Left ventricle myocardium inferior (tissue), 1 donor: ENCODE results near the gene MIB1. TPM values are rescaled to one million over a fixed set of nuclear protein-coding genes. Genes with fewer than 3 reads are reported as not detected.

Experiments
- DNase-seq: peaks from one replicate; pipeline ENCODE4 v3.0.0-alpha.2; 2020
- H3K27ac ChIP-seq: fragments of 200-600 bp; replicated peaks from 2 replicates; pipeline ENCODE4 v1.8.0; 2021
- H3K27me3 ChIP-seq: fragments of 200-600 bp; 2 replicates; pipeline ENCODE4 v1.8.0; 2021; ENCODE audit warnings: low read depth
- H3K36me3 ChIP-seq: fragments of 200-600 bp; 2 replicates; pipeline ENCODE4 v1.8.0; 2021
- H3K4me1 ChIP-seq: fragments of 200-600 bp; 2 replicates; pipeline ENCODE4 v1.8.0; 2021
- H3K4me3 ChIP-seq: fragments of 200-600 bp; 2 replicates; pipeline ENCODE4 v1.8.0; 2021; ENCODE audit warnings: mild to moderate bottlenecking, moderate library complexity
- H3K9me3 ChIP-seq: fragments of 200-600 bp; replicated peaks from 2 replicates; pipeline ENCODE4 v1.8.0; 2021
- intact Hi-C: fragments of 100-400 bp; cut with micrococcal nuclease; formaldehyde crosslinking; loops from one replicate; pipeline ENCODE4 v1.11.0; 2022
- total RNA-seq: library from RNA; stranded (reverse); fragmentation: NEBNext Ultra II Directional; extraction: Animal tissue kit (Norgen Biotek cat#: 25700); gene quantifications from one replicate; pipeline ENCODE4 v1.2.1, GENCODE V29; 2021
- TF ChIP-seq, protein P1 (sequence below): fragments of 200-600 bp; IDR thresholded peaks from 2 replicates; pipeline ENCODE4 v1.8.0; 2021; ENCODE audit warnings: antibody characterized with exemption, mild to moderate bottlenecking, borderline replicate concordance
- donor health status: DM: no; HTN: yes; CAD: no; lungs with severe emphysema.

Gene MIB1
- total RNA-seq, 1 donor from 2014 or later = 19.5 TPM

DNA sequence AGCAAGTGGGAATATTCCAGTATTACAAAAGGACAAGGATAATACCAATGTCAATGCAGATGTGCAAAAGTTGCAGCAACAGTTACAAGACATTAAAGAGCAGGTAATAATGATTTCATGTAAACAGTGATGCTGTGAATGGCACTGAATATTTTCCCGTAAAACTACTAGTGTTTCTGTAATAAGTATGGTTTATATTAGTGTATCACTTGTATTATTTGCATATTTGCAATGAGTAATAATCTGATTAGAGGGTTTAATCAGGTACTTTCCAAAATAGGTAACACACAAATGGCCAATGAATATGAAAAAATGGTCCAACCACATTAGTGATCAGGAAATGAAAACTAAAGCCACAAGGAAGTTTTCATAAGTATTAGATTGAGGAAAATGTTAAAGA is 118.0 kb downstream of the MIB1 start:
- TF ChIP-seq, protein P1, sequence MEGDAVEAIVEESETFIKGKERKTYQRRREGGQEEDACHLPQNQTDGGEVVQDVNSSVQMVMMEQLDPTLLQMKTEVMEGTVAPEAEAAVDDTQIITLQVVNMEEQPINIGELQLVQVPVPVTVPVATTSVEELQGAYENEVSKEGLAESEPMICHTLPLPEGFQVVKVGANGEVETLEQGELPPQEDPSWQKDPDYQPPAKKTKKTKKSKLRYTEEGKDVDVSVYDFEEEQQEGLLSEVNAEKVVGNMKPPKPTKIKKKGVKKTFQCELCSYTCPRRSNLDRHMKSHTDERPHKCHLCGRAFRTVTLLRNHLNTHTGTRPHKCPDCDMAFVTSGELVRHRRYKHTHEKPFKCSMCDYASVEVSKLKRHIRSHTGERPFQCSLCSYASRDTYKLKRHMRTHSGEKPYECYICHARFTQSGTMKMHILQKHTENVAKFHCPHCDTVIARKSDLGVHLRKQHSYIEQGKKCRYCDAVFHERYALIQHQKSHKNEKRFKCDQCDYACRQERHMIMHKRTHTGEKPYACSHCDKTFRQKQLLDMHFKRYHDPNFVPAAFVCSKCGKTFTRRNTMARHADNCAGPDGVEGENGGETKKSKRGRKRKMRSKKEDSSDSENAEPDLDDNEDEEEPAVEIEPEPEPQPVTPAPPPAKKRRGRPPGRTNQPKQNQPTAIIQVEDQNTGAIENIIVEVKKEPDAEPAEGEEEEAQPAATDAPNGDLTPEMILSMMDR = no peak
- DNase-seq = no peak
- no peaks in the 10 kb centered on the region for H3K9me3 ChIP-seq
- no peak overlapping the region for H3K4me3 ChIP-seq
- peaks cover 57% of the 10 kb centered on the region for H3K36me3 ChIP-seq
- H3K27ac ChIP-seq = no peak overlapping the region
- H3K27me3 ChIP-seq = no peaks in the 10 kb centered on the region
- H3K4me1 ChIP-seq = no peaks in the 10 kb centered on the region
- intact Hi-C loops = no loop called here

DNA sequence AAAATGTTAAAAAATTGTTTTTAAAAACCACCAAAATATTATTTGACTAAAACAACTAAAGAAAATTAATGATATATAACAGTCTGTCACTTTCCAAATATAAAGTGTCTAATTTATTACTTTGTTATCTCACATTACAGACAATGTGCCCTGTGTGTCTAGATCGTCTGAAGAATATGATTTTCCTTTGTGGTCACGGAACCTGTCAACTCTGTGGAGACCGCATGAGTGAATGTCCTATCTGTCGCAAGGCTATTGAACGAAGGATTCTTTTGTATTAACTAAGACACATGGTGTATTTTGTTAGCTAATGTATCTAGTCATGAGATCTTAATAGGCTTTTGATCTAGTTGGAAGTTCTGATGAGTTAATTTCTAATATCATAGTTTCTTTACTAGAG is 123.8 kb downstream of the MIB1 start:
- peaks cover 50% of the 10 kb centered on the region for H3K36me3 ChIP-seq
- H3K27ac ChIP-seq = no peak overlapping the region
- TF ChIP-seq, protein P1 = no peak
- no peaks in the 10 kb centered on the region for H3K9me3 ChIP-seq
- H3K4me1 ChIP-seq = no peaks in the 10 kb centered on the region
- H3K27me3 ChIP-seq = no peaks in the 10 kb centered on the region
- DNase-seq = no peak
- H3K4me3 ChIP-seq = no peak overlapping the region
- intact Hi-C loops = no loop called here

DNA sequence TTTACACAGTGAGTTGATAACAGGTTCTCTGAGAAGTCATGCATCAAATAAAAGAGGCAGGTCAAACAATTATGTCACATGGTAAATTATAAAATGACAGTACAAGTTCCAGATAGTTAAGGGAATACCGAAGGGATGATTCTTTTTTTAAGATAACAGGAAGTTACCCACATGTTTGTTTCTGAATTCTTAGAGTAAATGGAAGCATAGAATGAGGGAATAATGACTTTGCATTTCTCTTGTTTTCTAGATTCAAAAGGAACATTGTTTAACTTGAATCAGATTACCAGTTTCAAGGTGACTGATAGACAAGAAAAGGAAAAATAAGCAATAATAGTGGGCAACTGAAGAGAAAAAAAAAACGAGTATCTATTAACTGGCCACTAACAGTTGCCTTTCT is 124.5 kb downstream of the MIB1 start:
- Histone ChIP-seq H3K27me3 (no peaks in the 10 kb centered on the region), H3K27ac (no peak overlapping the region), H3K4me1 (no peaks in the 10 kb centered on the region), H3K9me3 (no peaks in the 10 kb centered on the region), H3K4me3 (no peak overlapping the region), H3K36me3 (peaks cover 48% of the 10 kb centered on the region)
- TF ChIP-seq, protein P1 = no peak
- intact Hi-C loops = no loop called here
- no peak for DNase-seq

DNA sequence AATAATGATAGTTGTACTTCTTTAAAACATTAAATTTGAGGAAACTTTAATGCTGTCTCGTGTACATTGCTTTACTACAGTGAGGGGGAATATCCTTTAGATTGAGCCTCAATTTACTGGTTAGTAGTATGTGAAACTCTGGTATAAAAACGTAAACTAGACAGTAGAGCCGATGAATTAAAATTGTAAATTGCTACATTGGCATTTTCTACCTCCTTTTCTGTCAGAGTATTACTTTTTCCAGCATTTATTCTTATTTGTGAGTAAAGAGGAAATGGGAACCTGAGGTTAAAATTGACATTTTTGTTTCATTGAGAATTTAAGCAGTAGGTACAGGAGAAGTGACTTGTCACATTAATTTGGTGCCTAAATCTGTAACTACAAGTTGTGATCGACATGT is 128.2 kb downstream of the MIB1 start:
- no peaks in the 10 kb centered on the region for H3K27me3 ChIP-seq
- H3K27ac ChIP-seq = no peak overlapping the region
- TF ChIP-seq, protein P1 = no peak
- H3K9me3 ChIP-seq = no peaks in the 10 kb centered on the region
- H3K4me1 ChIP-seq = no peaks in the 10 kb centered on the region
- intact Hi-C loops = no loop called here
- no peak overlapping the region for H3K4me3 ChIP-seq
- DNase-seq = no peak
- H3K36me3 ChIP-seq = peaks cover 16% of the 10 kb centered on the region

GRCh38 chr18:21889570-21889969 is 149.0 kb downstream of the MIB1 start:
- H3K27ac ChIP-seq = no peak overlapping the region
- H3K4me3 ChIP-seq = no peak overlapping the region
- TF ChIP-seq, protein P1 = no peak
- H3K27me3 ChIP-seq = no peaks in the 10 kb centered on the region
- no peaks in the 10 kb centered on the region for H3K36me3 ChIP-seq
- peaks cover 5% of the 10 kb centered on the region for H3K9me3 ChIP-seq
- no peak for DNase-seq
- no peaks in the 10 kb centered on the region for H3K4me1 ChIP-seq
- intact Hi-C loops = no loop called here
